Gastroesophageal sphincter (tissue), 3 donors: Measurements from ENCODE around the gene ZNF90.

ENCODE experiments used
- CTCF ChIP-seq, 4 experiments: fragments of 200-600 bp in 2 of 4; fragments of 450-650 bp in 2 of 4; sonication (generic) in 1 of 4; IDR thresholded peaks; one replicate each; pipeline ENCODE4 v1.5.1; 2017 to 2019; ENCODE audit warnings: antibody characterized with exemption in 4 of 4, mild to moderate bottlenecking in 2 of 4, moderate library complexity in 2 of 4
- POLR2A ChIP-seq, 2 donors: fragments of 450-650 bp; IDR thresholded peaks; one replicate each; pipeline ENCODE4 v1.6.1; 2017; ENCODE audit warnings: antibody characterized with exemption in 2 of 2, mild to moderate bottlenecking in 2 of 2, moderate library complexity in 1 of 2

GRCh38 chr19:20151617-20152145, 73.9 kb downstream of the ZNF90 start:
- TF ChIP-seq CTCF (IDR thresholded peaks at IDR 0.05) (no peak), POLR2A (IDR thresholded peaks at IDR 0.05) (no peak)
